Limb (tissue), 2 donors: Measurements from ENCODE around the gene PAK1IP1.
A peak's percentile ranks its signal among the peaks of the same experiment; 100 is the strongest.
"Not testable (repeated sequence)": the region's sequence is repeated elsewhere in the genome, so short reads cannot be mapped to it uniquely, and the experiment has no call there.

Source experiments
- DNase-seq, 2 donors: peaks; one replicate each; pipeline ENCODE4 v3.0.0-alpha.2; 2016; ENCODE audit errors: extremely low spot score in 2 of 2

The PAK1IP1 gene

GRCh38 chr6:10743515-10743914 lies 48.7 kb downstream of the PAK1IP1 start:
- no peak for DNase-seq

GRCh38 chr6:10745116-10745515 lies 50.3 kb downstream of the PAK1IP1 start:
- no peak for DNase-seq

- no peak for DNase-seq
These were observed 52.1 kb downstream of the PAK1IP1 start for GRCh38 chr6:10746915-10747250.

DNA sequence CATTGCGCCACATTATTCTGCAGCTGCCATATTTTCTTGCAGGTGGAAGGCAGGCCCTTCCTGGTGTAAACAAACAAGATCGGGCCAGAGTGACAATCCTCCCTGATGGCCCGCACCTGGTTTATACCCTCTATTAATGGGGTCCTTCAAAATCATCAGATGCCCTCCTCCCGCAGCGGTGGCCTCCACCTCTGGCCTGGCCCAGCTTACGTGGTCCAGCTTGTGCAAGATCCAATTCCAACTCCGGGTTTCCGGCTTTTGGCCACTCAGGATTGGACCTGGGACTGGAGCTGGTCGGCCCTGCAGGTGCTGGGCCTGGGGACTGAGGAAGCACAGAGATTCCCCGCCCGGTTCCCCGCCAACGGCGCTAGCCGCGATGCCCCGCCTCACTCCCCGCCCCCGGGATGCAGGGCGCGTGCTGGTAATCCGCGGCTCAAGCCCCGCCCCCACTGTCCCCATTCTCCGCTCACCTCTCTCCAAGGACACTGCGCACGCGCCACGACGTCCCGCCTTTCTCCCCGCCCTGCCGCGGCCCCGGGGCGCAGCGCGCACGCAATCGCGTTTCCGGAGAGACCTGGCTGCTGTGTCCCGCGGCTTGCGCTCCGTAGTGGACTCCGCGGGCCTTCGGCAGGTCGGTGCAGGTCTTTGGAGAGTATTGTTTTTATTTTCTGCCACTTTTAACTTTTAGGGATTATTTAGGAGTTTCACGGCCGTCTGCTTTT lies 52.6 kb downstream of the PAK1IP1 start, which contains the start of gene TMEM14B:
TMEM14B (plus strand) TSS at position 555 of the 722 bp plus-strand sequence. CDS start 1,441 bp downstream, outside the sequence.
- DNase-seq, result peak; percentile 98 to 99

GRCh38 chr6:10749734-10750133 lies 55.0 kb downstream of the PAK1IP1 start:
- DNase-seq, result no peak

DNA sequence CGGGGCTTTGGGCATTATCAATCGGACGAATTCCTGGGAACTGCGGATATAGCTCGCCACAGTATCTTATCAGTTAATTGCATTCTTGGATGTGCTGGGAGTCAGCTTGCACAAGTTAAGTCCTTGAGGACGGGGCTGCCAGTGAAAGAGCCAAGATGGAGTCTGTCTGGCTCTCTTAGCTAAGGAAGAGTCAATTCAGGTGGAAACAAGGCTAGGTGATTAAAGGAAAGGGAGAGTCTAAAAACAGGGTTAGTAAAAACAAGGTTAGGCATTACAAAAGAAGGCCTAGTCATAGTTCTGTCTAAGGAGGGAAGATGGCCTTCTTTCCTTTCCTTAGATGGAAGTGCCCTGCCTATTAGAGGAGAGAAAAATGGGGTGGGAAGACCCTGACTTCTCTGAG lies 55.8 kb downstream of the PAK1IP1 start:
- not testable (repeated sequence) for DNase-seq

GRCh38 chr6:10751757-10752156 lies 57.0 kb downstream of the PAK1IP1 start:
- DNase-seq, result not testable (repeated sequence)

DNA sequence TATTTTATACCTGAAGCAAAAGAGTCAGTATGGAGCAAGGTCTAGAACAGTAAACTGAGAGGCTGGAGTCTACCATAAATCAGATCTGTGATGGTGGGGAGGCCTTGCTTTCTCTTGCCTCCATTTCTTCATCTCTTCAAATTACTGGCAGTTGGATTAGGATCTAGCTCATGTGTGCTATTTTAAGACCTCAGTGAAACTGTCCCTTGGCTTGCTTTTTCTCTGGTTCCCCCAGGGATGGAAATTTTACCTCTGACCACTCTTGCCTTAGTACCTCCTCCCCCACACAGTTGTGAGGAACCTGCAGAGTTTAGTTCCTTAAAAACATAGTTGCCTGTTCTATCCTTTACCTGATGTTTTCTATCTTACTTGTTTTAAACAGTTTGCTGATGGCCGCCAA lies 61.3 kb downstream of the PAK1IP1 start:
- no peak for DNase-seq
